ENCODE results near the gene MKI67. TPM values are rescaled to one million over a fixed set of nuclear protein-coding genes. Genes with fewer than 3 reads are reported as not detected.
"Not testable (repeated sequence)": the region's sequence is repeated elsewhere in the genome, so short reads cannot be mapped to it uniquely, and the experiment has no call there.

The MKI67 gene, protein sequence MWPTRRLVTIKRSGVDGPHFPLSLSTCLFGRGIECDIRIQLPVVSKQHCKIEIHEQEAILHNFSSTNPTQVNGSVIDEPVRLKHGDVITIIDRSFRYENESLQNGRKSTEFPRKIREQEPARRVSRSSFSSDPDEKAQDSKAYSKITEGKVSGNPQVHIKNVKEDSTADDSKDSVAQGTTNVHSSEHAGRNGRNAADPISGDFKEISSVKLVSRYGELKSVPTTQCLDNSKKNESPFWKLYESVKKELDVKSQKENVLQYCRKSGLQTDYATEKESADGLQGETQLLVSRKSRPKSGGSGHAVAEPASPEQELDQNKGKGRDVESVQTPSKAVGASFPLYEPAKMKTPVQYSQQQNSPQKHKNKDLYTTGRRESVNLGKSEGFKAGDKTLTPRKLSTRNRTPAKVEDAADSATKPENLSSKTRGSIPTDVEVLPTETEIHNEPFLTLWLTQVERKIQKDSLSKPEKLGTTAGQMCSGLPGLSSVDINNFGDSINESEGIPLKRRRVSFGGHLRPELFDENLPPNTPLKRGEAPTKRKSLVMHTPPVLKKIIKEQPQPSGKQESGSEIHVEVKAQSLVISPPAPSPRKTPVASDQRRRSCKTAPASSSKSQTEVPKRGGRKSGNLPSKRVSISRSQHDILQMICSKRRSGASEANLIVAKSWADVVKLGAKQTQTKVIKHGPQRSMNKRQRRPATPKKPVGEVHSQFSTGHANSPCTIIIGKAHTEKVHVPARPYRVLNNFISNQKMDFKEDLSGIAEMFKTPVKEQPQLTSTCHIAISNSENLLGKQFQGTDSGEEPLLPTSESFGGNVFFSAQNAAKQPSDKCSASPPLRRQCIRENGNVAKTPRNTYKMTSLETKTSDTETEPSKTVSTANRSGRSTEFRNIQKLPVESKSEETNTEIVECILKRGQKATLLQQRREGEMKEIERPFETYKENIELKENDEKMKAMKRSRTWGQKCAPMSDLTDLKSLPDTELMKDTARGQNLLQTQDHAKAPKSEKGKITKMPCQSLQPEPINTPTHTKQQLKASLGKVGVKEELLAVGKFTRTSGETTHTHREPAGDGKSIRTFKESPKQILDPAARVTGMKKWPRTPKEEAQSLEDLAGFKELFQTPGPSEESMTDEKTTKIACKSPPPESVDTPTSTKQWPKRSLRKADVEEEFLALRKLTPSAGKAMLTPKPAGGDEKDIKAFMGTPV (N-terminal part only)
- total RNA-seq: 14.4 TPM
- 10 to 100 TPM; 22.9 to 52.3 (median 38.9) TPM for polyA plus RNA-seq (ENCODE audit: insufficient read depth in 1 of 8, insufficient read length in 8 of 8, low replicate concordance in 1 of 8)
- long read RNA-seq, donor 1: 0 reads
- long read RNA-seq, donor 2: 0 reads
- long read RNA-seq, donor 3, partial matches to known transcripts: 18 of 18 reads
- long read RNA-seq, donor 3, other reads (novel, unspliced or antisense): 0 of 18 reads
- long read RNA-seq, donor 4: 0 reads
- long read RNA-seq, donor 5, partial matches to known transcripts: 33 of 34 reads
- long read RNA-seq, donor 5, other reads (novel, unspliced or antisense): 0 of 34 reads
- long read RNA-seq, donor 6, partial matches to known transcripts: 23 of 24 reads
- long read RNA-seq, donor 6, other reads (novel, unspliced or antisense): 0 of 24 reads
- long read RNA-seq, donor 7, partial matches to known transcripts: 5 of 6 reads
- long read RNA-seq, donor 7, other reads (novel, unspliced or antisense): 0 of 6 reads
- long read RNA-seq, donor 8, partial matches to known transcripts: 6 of 6 reads
- long read RNA-seq, donor 8, other reads (novel, unspliced or antisense): 0 of 6 reads
- long read RNA-seq, donor 9, partial matches to known transcripts: 6 of 6 reads
- long read RNA-seq, donor 9, other reads (novel, unspliced or antisense): 0 of 6 reads
- long read RNA-seq, donor 10, partial matches to known transcripts: 33 of 33 reads
- long read RNA-seq, donor 10, other reads (novel, unspliced or antisense): 0 of 33 reads
- long read RNA-seq, donor 11: 0 reads

- Histone ChIP-seq H3K9me3 (replicated peaks; ENCODE audit: control insufficient read depth, low read depth, low read length) (no peaks in the 10 kb centered on the region), H3K36me3 (ENCODE audit: control insufficient read depth, insufficient read depth, low read length) (peaks cover 3% of the 10 kb centered on the region), H3K27me3 (ENCODE audit: control insufficient read depth, insufficient read depth, low read length) (peaks cover 11% of the 10 kb centered on the region), H3K4me1 (ENCODE audit: control insufficient read depth, insufficient read depth, low read length) (peaks cover 22% of the 10 kb centered on the region), H3K4me3 (ENCODE audit: low read length) (peak within 1 kb of the TSS; percentile 47), H3K27ac (ENCODE audit: low read length) (no peak within 1 kb of the TSS)
- peak; percentile 97 for DNase-seq
- WGBS (ENCODE audit: insufficient coverage): under 1% methylated on average over 87 of the region's 95 CpGs
Measured at GRCh38 chr10:128125944-128126764, at the start of gene MKI67. Gene MKI67 (minus strand): TSS chr10:128126423. CDS start chr10:128125667, 756 bp downstream.

DNA sequence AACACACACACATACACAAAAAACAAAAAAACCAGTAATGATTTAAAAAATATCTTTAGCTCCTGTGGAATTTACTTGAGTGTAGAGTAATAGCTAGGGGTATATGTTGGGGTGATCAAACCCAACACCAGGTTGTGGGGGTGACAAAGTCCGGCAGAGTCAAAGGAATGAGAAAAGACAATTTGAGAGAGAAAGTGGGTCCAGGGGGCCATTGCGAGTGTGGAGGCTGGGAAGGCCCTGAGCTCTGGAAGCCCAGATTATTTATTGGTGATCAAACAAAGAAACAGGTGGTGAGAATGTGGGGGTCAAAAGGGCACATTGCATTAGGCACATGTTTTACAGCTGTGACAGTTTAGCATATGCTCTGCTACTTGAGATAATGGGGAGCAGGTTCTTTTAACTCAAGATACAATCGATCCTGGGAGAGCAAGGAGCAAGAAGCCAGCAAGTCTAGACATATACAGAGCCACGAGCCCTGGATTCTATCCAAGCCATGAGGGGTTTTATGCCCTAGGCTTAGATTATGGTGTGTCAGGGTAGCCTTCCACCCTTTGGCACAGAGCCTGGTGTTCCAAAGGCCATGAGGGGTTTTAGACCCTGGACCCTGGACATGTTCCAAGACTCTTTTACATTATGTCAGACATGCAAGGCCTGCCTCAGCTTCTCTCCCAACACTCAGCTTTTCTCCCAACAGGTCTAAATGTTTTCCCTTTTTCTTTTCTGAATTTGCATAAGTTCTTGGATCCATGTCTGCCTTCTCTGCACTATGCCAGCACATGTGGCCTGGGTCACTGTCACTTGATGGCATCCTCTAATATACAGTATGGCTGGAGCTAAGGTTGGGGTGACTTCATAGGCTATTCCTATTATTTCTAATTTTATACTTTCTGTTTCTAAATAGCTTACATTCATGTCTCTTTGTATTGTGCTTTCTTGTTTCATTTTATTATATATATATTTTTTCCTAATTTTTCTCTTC is 48.6 kb upstream of the MKI67 start:
- no peak overlapping the region for H3K27ac ChIP-seq (ENCODE audit: low read length)
- DNase-seq: no peak
- H3K36me3 ChIP-seq (ENCODE audit: control insufficient read depth, insufficient read depth, low read length): no peaks in the 10 kb centered on the region
- peaks cover 20% of the 10 kb centered on the region for H3K9me3 ChIP-seq (replicated peaks; ENCODE audit: control insufficient read depth, low read depth, low read length)
- peaks cover 2% of the 10 kb centered on the region for H3K27me3 ChIP-seq (ENCODE audit: control insufficient read depth, insufficient read depth, low read length)
- no peak overlapping the region for H3K4me3 ChIP-seq (ENCODE audit: low read length)
- WGBS (ENCODE audit: insufficient coverage): 91% methylated on average over 3 of the region's 4 CpGs
- no peaks in the 10 kb centered on the region for H3K4me1 ChIP-seq (ENCODE audit: control insufficient read depth, insufficient read depth, low read length)

- Histone ChIP-seq H3K27ac (ENCODE audit: low read length) (no peak overlapping the region), H3K4me3 (ENCODE audit: low read length) (no peak overlapping the region), H3K36me3 (ENCODE audit: control insufficient read depth, insufficient read depth, low read length) (no peaks in the 10 kb centered on the region), H3K27me3 (ENCODE audit: control insufficient read depth, insufficient read depth, low read length) (peaks cover 7% of the 10 kb centered on the region), H3K4me1 (ENCODE audit: control insufficient read depth, insufficient read depth, low read length) (no peaks in the 10 kb centered on the region), H3K9me3 (replicated peaks; ENCODE audit: control insufficient read depth, low read depth, low read length) (peaks cover 20% of the 10 kb centered on the region)
- no peak for DNase-seq
- WGBS (ENCODE audit: insufficient coverage): no CpG with 5 or more reads among the region's 1 CpG
Measured at GRCh38 chr10:128173386-128173785, 47.2 kb upstream of the MKI67 start.

DNA sequence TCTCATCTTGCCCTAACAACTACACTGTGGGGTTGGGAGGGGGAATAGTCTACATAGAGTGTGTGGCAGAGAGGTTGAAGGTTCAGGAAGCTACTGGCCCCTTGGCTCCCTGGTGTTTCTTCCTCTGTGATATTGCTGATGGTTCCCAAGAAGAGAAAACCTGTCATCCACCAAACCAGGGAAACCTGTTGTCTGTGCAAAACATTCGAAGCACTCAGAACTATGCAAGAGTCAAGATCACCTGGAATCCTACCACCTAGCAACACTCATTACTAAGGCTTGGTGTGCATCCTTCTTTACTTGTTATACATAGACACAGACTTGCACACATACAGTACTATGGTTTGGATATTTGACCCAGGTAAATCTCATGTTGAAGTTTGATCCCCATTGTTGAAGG is 46.5 kb upstream of the MKI67 start:
- H3K27me3 ChIP-seq (ENCODE audit: control insufficient read depth, insufficient read depth, low read length): peaks cover 5% of the 10 kb centered on the region
- no peaks in the 10 kb centered on the region for H3K4me1 ChIP-seq (ENCODE audit: control insufficient read depth, insufficient read depth, low read length)
- H3K36me3 ChIP-seq (ENCODE audit: control insufficient read depth, insufficient read depth, low read length): no peaks in the 10 kb centered on the region
- H3K4me3 ChIP-seq (ENCODE audit: low read length): no peak overlapping the region
- 71% methylated on average over 1 of the region's 1 CpG for WGBS (ENCODE audit: insufficient coverage)
- no peak for DNase-seq
- H3K27ac ChIP-seq (ENCODE audit: low read length): no peak overlapping the region
- H3K9me3 ChIP-seq (replicated peaks; ENCODE audit: control insufficient read depth, low read depth, low read length): peaks cover 20% of the 10 kb centered on the region

DNA sequence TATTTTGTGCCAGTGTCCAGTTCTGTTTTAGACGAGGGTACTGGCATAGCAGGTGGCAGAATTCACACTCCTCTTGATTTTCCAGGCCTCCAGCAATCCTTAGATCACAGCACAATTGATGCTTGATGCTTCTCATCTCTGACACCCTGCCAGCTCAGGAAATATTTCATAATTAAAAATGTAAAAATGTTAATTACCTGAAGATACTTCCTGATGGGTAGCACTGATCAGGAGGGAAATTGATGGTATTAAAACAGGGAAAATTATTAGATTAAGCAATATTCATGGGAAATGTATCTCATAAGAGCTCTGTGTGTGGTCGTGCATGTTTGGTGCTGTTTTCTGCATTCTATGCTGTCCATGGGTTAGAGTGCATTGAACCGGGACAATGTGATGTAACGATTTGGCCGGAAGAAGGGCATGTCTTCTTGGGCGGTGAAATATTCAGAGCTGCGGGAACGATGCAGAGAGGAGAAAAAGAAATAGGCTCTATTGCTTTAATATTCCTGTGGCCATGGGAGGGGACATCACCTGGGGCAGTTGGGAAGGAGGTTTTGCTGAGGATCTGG is 43.7 kb upstream of the MKI67 start:
- Histone ChIP-seq H3K36me3 (ENCODE audit: control insufficient read depth, insufficient read depth, low read length) (no peaks in the 10 kb centered on the region), H3K4me1 (ENCODE audit: control insufficient read depth, insufficient read depth, low read length) (no peaks in the 10 kb centered on the region), H3K27ac (ENCODE audit: low read length) (no peak overlapping the region), H3K9me3 (replicated peaks; ENCODE audit: control insufficient read depth, low read depth, low read length) (peaks cover 17% of the 10 kb centered on the region), H3K27me3 (ENCODE audit: control insufficient read depth, insufficient read depth, low read length) (peaks cover 10% of the 10 kb centered on the region), H3K4me3 (ENCODE audit: low read length) (no peak overlapping the region)
- DNase-seq: peak; percentile 41
- WGBS (ENCODE audit: insufficient coverage): 65% methylated on average over 7 of the region's 8 CpGs

GRCh38 chr10:128167926-128168520 is 41.8 kb upstream of the MKI67 start:
- Histone ChIP-seq H3K4me3 (ENCODE audit: low read length) (no peak overlapping the region), H3K27ac (ENCODE audit: low read length) (no peak overlapping the region), H3K9me3 (replicated peaks; ENCODE audit: control insufficient read depth, low read depth, low read length) (peaks cover 7% of the 10 kb centered on the region), H3K36me3 (ENCODE audit: control insufficient read depth, insufficient read depth, low read length) (no peaks in the 10 kb centered on the region), H3K4me1 (ENCODE audit: control insufficient read depth, insufficient read depth, low read length) (no peaks in the 10 kb centered on the region), H3K27me3 (ENCODE audit: control insufficient read depth, insufficient read depth, low read length) (peaks cover 10% of the 10 kb centered on the region)
- whole genome bisulfite sequencing (ENCODE audit: insufficient coverage): 86% methylated on average over 1 of the region's 3 CpGs
- DNase-seq: no peak

DNA sequence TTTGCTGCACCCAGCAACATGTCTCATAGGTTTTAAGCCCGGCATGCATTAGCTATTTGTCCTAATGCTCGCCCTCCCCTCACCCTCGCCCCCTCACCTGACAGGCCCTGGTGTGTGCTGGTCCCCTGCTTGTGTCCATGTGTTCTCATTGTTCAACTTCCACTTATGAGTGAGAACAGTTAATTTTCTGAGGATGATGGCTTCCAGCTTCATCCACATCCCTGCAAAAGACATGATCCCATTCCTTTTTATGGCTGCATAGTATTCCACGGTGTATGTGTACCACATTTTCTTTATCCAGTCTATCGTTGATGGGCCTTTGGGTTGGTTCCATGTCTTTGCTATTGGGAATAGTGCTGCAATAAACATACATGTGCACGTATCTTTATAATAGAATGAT is 40.9 kb upstream of the MKI67 start:
- not testable (repeated sequence) for H3K27ac ChIP-seq (ENCODE audit: low read length); H3K4me3 ChIP-seq (ENCODE audit: low read length); H3K36me3 ChIP-seq (ENCODE audit: control insufficient read depth, insufficient read depth, low read length); H3K4me1 ChIP-seq (ENCODE audit: control insufficient read depth, insufficient read depth, low read length); DNase-seq; H3K9me3 ChIP-seq (replicated peaks; ENCODE audit: control insufficient read depth, low read depth, low read length)
- H3K27me3 ChIP-seq (ENCODE audit: control insufficient read depth, insufficient read depth, low read length): peaks cover 11% of the 10 kb centered on the region
- no CpG with 5 or more reads among the region's 6 CpGs for WGBS (ENCODE audit: insufficient coverage)
